Measurements from ENCODE around the gene ZDHHC14.

GRCh38 chr6:157721830-157722229, 340.8 kb downstream of the ZDHHC14 start:
- TF ChIP-seq, protein P1, sequence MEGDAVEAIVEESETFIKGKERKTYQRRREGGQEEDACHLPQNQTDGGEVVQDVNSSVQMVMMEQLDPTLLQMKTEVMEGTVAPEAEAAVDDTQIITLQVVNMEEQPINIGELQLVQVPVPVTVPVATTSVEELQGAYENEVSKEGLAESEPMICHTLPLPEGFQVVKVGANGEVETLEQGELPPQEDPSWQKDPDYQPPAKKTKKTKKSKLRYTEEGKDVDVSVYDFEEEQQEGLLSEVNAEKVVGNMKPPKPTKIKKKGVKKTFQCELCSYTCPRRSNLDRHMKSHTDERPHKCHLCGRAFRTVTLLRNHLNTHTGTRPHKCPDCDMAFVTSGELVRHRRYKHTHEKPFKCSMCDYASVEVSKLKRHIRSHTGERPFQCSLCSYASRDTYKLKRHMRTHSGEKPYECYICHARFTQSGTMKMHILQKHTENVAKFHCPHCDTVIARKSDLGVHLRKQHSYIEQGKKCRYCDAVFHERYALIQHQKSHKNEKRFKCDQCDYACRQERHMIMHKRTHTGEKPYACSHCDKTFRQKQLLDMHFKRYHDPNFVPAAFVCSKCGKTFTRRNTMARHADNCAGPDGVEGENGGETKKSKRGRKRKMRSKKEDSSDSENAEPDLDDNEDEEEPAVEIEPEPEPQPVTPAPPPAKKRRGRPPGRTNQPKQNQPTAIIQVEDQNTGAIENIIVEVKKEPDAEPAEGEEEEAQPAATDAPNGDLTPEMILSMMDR (IDR thresholded peaks at IDR 0.05; ENCODE audit: insufficient read depth, low read length): no peak
- TF ChIP-seq POLR2AphosphoS5 (IDR thresholded peaks at IDR 0.05; ENCODE audit: low read depth) (no peak), GABPA (IDR thresholded peaks at IDR 0.05; ENCODE audit: low read depth) (no peak), SPI1 (IDR thresholded peaks at IDR 0.05; ENCODE audit: borderline replicate concordance, low read depth) (no peak)
- TF ChIP-seq, protein P2, sequence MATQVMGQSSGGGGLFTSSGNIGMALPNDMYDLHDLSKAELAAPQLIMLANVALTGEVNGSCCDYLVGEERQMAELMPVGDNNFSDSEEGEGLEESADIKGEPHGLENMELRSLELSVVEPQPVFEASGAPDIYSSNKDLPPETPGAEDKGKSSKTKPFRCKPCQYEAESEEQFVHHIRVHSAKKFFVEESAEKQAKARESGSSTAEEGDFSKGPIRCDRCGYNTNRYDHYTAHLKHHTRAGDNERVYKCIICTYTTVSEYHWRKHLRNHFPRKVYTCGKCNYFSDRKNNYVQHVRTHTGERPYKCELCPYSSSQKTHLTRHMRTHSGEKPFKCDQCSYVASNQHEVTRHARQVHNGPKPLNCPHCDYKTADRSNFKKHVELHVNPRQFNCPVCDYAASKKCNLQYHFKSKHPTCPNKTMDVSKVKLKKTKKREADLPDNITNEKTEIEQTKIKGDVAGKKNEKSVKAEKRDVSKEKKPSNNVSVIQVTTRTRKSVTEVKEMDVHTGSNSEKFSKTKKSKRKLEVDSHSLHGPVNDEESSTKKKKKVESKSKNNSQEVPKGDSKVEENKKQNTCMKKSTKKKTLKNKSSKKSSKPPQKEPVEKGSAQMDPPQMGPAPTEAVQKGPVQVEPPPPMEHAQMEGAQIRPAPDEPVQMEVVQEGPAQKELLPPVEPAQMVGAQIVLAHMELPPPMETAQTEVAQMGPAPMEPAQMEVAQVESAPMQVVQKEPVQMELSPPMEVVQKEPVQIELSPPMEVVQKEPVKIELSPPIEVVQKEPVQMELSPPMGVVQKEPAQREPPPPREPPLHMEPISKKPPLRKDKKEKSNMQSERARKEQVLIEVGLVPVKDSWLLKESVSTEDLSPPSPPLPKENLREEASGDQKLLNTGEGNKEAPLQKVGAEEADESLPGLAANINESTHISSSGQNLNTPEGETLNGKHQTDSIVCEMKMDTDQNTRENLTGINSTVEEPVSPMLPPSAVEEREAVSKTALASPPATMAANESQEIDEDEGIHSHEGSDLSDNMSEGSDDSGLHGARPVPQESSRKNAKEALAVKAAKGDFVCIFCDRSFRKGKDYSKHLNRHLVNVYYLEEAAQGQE (IDR thresholded peaks at IDR 0.05; ENCODE audit: insufficient replicate concordance, low read depth): no peak
